GM21529 (cell line): ENCODE measurements around the gene SH3RF3.
"Not testable (repeated sequence)": the region's sequence is repeated elsewhere in the genome, so short reads cannot be mapped to it uniquely, and the experiment has no call there.

ENCODE experiments used
- ATAC-seq: cut with Tn5 transposase; IDR thresholded peaks from one replicate; pipeline ENCODE4 v1.9.1; 2021; ENCODE audit not compliant: unreplicated experiment

The SH3RF3 gene

GRCh38 chr2:109528811-109529501 lies 400.0 kb downstream of the SH3RF3 start:
- ATAC-seq, result no peak

- no peak for ATAC-seq
These were observed 400.8 kb downstream of the SH3RF3 start for GRCh38 chr2:109529532-109530449.

- no peak for ATAC-seq
These were observed 401.7 kb downstream of the SH3RF3 start for GRCh38 chr2:109530712-109531111.

GRCh38 chr2:109531221-109531620 lies 402.2 kb downstream of the SH3RF3 start:
- no peak for ATAC-seq

GRCh38 chr2:109531896-109532727 lies 403.1 kb downstream of the SH3RF3 start:
- no peak for ATAC-seq

GRCh38 chr2:109532728-109533076 lies 403.7 kb downstream of the SH3RF3 start:
- ATAC-seq, result no peak

GRCh38 chr2:109533823-109534222 lies 404.8 kb downstream of the SH3RF3 start:
- no peak for ATAC-seq

- no peak for ATAC-seq
These were observed 406.4 kb downstream of the SH3RF3 start for GRCh38 chr2:109535217-109535946.

GRCh38 chr2:109536556-109536955 lies 407.6 kb downstream of the SH3RF3 start:
- ATAC-seq, result not testable (repeated sequence)

- ATAC-seq, result no peak
These were observed 408.7 kb downstream of the SH3RF3 start for GRCh38 chr2:109537565-109538222.

- ATAC-seq, result no peak
These were observed 409.5 kb downstream of the SH3RF3 start for GRCh38 chr2:109538546-109538945.

- ATAC-seq, result no peak
These were observed 413.4 kb downstream of the SH3RF3 start for GRCh38 chr2:109542384-109542783.

- ATAC-seq, result peak; percentile 77
These were observed 417.1 kb downstream of the SH3RF3 start for GRCh38 chr2:109545828-109546713.

GRCh38 chr2:109547280-109547679 lies 418.3 kb downstream of the SH3RF3 start:
- no peak for ATAC-seq

GRCh38 chr2:109549016-109549590 lies 420.1 kb downstream of the SH3RF3 start:
- no peak for ATAC-seq
